SJSA1 (cell line): ENCODE results near the gene APP. TPM values are rescaled to one million over a fixed set of nuclear protein-coding genes. Genes with fewer than 3 reads are reported as not detected.

Source experiments
- DNase-seq, 2 experiments: peaks; one replicate each; pipeline ENCODE4 v3.0.0-alpha.2; 2015 to 2020; ENCODE audit warnings: low spot score in 2 of 2, low read depth in 1 of 2
- H3K27ac ChIP-seq: fragments of 250-450 bp; sonication (Bioruptor Pico); 2 replicates; pipeline ENCODE4 v1.5.1; 2020; ENCODE audit warnings: mild to moderate bottlenecking, moderate library complexity
- H3K27me3 ChIP-seq: fragments of 250-450 bp; sonication (Bioruptor Pico); replicated peaks from 2 replicates; pipeline ENCODE4 v1.5.1; 2020; ENCODE audit warnings: mild to moderate bottlenecking, moderate library complexity
- H3K36me3 ChIP-seq: fragments of 250-450 bp; sonication (Bioruptor Pico); 2 replicates; pipeline ENCODE4 v1.5.1; 2020; ENCODE audit warnings: mild to moderate bottlenecking
- H3K4me1 ChIP-seq: fragments of 250-450 bp; sonication (Bioruptor Pico); replicated peaks from 2 replicates; pipeline ENCODE4 v1.6.1; 2021; ENCODE audit warnings: mild to moderate bottlenecking
- H3K4me3 ChIP-seq: fragments of 250-450 bp; sonication (Bioruptor Pico); 2 replicates; pipeline ENCODE4 v1.5.1; 2020; ENCODE audit warnings: mild to moderate bottlenecking
- H3K9me3 ChIP-seq: fragments of 250-450 bp; sonication (Bioruptor Pico); replicated peaks from 2 replicates; pipeline ENCODE4 v1.5.1; 2020; ENCODE audit warnings: mild to moderate bottlenecking
- total RNA-seq: library from RNA; depleted of rRNA; stranded (reverse); fragments of >200 nt; shearing (Covaris generic); gene quantifications from 2 replicates; pipeline ENCODE4 v1.2.3, GENCODE V29; 2014

APP gene
- total RNA-seq, 1 experiment from 2014 or later, result 221 TPM

DNA sequence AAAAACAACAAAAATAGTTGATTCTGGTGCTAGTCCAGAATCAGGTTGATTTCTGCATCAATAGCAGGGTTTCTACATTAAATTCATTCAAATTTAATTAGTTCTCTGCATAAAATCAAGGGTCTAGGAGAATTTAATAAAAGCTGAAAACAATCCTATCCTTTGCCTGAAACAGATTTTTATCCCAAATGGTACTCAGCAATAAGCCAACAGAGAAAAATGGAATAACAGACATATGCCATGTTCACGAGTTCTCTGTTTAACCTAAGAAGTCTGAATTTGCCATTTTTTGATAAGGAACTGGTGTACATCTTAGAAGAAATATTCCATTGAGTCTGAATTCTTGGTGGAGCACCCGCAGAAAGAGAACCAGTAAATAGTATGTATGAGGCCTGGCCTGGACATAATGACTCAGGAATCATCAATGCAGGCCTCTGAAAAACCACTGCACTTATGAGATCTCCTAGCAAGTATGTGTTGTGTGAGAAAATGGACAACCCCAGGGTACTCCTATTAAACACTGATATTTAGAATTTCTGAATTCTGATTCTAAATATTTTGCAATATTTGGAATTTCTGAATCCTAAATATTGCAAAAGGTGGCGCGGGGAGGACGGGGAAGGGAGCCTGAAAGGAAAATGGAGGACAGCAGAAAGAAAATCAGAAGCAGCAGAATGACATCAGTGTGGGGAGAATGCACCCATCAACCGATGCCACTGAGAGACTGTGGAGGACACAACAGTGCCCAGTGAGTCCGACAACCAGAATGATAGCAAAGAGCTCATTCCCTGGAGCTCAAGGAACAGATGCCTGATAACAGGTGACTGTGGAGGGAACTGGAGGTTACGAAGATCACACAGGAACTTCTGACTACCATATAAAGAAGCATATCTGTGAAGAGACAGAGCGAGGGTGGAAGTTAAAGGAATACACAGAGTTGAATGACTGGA is 97.6 kb downstream of the APP start:
- H3K36me3 ChIP-seq, result no peaks in the 10 kb centered on the region
- H3K4me1 ChIP-seq, result peaks cover 29% of the 10 kb centered on the region
- no peak for DNase-seq
- H3K27me3 ChIP-seq, result no peaks in the 10 kb centered on the region; the same call in 1 of the 2 replicates
- H3K9me3 ChIP-seq, result no peaks in the 10 kb centered on the region
- no peak overlapping the region for H3K27ac ChIP-seq
- no peak overlapping the region for H3K4me3 ChIP-seq

DNA sequence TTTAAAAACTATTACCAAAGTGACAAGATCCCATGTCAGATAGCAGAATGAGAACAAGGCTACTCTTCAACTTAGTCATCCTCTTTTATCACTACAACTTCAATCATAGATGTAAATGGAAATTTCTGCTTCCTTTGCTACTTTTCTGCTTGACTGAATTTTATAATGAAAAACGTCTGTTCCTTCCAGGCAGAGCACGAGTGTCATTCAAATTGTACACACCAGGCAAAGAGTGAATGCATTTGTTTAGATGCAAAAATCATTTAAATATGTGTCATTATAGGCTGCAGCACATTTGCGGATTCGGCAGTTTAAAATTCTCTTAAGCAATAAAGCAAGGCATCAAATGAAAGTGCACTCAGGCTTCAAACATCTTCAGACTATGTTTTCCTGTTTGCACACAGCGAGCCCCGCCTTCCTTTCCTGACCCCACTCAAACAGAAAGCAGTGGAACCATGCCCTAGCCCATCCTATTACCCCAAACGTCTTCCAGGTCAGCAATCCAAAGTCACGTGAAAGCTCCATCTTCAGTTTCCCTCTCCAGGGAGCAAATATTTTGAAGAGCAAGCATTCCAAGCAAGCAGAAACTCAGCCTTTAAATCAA is 99.6 kb downstream of the APP start:
- Histone ChIP-seq H3K27me3 (no peaks in the 10 kb centered on the region; the same call in 1 of the 2 replicates), H3K4me3 (peak overlapping the region; percentile 2; the same call in 1 of the 2 replicates), H3K9me3 (no peaks in the 10 kb centered on the region), H3K4me1 (peaks cover 29% of the 10 kb centered on the region), H3K27ac (peak overlapping the region; percentile 22; the same call in 1 of the 2 replicates), H3K36me3 (no peaks in the 10 kb centered on the region)
- peak in 1 of 2 experiments; percentile 34 for DNase-seq

DNA sequence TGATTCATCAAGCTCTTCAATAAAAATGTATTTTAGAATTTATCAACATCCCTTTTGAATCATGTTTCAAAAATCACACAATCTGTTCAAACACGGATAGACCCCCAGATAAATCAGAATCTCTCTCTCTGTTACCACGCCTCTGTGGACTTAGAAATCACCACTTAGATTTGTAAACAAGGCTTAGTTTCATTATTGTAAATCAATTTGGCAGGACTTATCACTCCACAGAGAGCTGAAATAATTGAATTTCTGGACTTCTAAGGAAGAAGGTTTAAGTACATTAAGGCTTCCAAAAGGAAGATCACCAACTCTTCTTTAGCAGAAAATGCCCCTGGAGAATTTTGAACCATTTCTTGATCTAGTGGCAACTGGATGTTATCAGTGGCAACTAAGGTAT is 100.4 kb downstream of the APP start:
- H3K27me3 ChIP-seq, result no peaks in the 10 kb centered on the region; the same call in 1 of the 2 replicates
- no peak overlapping the region for H3K4me3 ChIP-seq
- DNase-seq, result no peak
- H3K4me1 ChIP-seq, result peaks cover 29% of the 10 kb centered on the region
- H3K9me3 ChIP-seq, result no peaks in the 10 kb centered on the region
- H3K27ac ChIP-seq, result no peak overlapping the region
- H3K36me3 ChIP-seq, result no peaks in the 10 kb centered on the region

DNA sequence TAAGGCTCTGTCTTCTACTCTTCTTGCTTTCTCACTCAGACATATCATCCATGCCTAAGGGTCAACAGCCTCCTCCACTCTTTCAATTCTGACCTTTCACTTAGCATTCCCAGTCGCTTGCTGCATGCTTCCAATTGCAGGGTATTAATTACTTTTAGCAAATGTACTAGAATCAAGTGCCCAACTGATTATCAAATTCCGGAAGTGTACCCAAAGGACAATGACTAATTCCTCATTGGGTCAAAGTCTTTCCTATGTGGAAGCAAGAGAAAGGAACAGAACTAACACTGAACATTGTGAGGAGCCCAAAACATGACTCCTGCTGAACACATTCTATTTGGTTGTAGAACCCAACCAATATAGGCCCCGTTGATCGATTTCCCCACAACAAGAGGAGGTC is 101.8 kb downstream of the APP start:
- H3K27me3 ChIP-seq, result no peaks in the 10 kb centered on the region; the same call in 1 of the 2 replicates
- no peaks in the 10 kb centered on the region for H3K9me3 ChIP-seq
- H3K4me1 ChIP-seq, result peaks cover 29% of the 10 kb centered on the region
- H3K4me3 ChIP-seq, result no peak overlapping the region
- DNase-seq, result no peak
- H3K36me3 ChIP-seq, result no peaks in the 10 kb centered on the region
- no peak overlapping the region for H3K27ac ChIP-seq

DNA sequence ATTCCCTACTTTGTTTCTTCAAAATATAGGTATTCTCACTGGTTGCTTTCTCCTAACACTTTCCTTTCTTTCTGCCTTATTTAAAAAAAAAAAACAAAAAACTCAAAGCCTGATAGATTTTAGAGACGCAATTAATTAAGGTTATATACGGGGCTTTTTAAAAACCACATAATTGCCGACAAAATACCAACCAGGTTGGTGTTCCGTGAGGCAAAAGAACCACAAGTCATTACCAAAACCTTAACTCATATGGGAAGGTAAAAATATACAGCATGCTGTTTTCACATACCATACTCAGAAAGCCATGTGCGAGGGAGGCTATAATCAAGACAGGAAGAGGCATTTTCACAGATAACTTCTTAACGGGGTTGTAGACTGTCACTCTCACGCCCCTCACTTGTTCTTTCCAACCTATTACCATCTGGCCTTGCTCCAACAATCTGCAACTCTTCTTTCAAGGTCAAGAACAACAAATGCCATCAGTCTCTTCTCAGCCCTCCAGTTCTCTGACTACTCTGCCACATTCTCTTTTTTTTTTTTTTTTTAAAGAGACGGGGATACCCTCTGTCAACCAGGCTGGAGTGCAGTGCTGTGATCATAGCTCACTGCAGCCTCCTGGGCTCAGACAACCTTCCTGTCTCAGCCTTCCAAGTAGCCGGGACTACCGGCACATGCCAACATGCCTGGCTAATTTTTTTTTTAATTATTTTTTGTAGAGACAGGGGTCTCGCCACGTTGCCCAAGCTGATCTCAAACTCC is 102.6 kb downstream of the APP start:
- no peak overlapping the region for H3K4me3 ChIP-seq
- H3K4me1 ChIP-seq, result peaks cover 24% of the 10 kb centered on the region
- H3K9me3 ChIP-seq, result no peaks in the 10 kb centered on the region
- DNase-seq, result no peak
- no peak overlapping the region for H3K27ac ChIP-seq
- H3K36me3 ChIP-seq, result no peaks in the 10 kb centered on the region
- no peaks in the 10 kb centered on the region; the same call in 1 of the 2 replicates for H3K27me3 ChIP-seq

DNA sequence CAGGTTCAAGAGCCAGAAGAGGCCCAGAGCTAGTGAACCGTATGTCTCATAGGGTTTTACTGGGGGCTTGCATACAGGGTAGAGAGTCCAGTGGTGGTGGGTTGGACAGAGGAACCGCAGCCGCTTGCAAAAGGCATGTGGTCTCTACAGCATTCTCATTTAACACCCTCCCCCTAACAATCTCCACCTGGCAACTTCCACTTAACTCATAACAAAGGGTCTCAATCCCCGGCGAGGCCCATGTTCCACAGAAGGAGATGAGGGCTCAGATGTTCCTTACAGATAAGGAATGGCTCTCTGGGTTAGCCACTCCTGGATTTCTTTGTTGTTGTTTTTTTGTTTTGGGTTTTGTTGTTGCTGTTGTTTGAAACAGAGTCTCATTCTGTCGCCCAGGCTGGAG is 106.1 kb downstream of the APP start:
- H3K36me3 ChIP-seq, result peaks cover 8% of the 10 kb centered on the region
- H3K27me3 ChIP-seq, result no peaks in the 10 kb centered on the region
- no peak for DNase-seq
- H3K4me1 ChIP-seq, result no peaks in the 10 kb centered on the region
- no peak overlapping the region for H3K27ac ChIP-seq
- no peaks in the 10 kb centered on the region for H3K9me3 ChIP-seq
- no peak overlapping the region for H3K4me3 ChIP-seq

DNA sequence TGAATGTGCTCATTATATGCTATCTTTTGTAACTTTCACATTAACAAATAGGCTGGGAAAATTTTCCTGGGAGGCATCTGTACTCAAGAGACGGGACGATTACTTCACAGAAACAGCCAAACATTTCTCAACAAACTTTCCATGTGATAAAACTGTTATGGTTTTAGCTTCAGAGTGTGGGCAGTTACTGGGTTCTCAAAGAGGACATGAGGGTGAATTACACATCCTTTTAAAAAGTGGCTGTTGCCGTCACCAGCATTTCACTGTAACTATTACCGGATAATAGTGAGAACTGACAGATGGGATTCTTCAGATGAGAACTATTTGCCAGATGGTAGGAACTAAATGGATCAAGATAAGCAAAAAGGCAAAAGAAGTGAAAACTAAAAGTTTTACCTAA is 109.1 kb downstream of the APP start:
- H3K27ac ChIP-seq, result no peak overlapping the region
- DNase-seq, result no peak
- H3K27me3 ChIP-seq, result no peaks in the 10 kb centered on the region

DNA sequence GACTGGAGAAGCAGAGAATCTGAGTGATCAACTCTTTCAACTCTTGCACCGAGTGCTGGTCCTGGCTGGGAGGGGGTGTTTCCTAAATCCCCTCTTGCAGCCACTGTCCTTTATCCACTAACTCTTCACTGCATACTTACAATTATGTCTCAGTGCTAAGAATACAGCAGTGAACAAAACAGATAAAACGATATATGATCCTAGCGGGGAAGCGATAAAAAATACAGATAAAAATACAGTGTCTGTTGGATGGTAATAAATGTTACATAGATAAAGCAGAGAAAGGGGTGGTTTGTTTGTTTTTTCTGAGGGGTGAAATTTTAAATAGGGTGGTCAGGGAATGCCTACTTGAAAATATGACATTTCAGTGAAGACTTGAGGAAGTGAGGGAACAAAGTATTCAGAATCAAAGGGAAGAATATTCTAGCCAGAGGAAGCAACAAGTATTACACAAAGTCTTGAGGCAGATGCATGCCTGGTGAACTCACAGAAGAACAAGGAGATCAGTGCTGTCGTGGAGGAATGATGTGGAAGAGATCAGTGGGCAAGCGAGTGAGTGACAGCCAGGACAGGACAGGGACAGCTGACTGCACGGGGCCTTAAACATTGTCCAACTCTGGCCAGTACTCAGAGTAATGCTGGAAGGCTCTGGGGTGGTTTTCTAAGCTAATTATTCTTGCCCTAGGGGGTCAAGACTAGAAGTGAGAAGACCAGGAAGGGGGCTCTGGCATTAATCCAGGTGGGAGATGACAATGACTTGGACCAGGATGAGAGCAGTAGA is 110.0 kb downstream of the APP start:
- no peak overlapping the region for H3K27ac ChIP-seq
- H3K27me3 ChIP-seq, result no peaks in the 10 kb centered on the region
- no peaks in the 10 kb centered on the region for H3K4me1 ChIP-seq
- no peaks in the 10 kb centered on the region for H3K9me3 ChIP-seq
- peaks cover 8% of the 10 kb centered on the region for H3K36me3 ChIP-seq
- H3K4me3 ChIP-seq, result no peak overlapping the region
- no peak for DNase-seq

More for the DNA sequence above, 109.1 kb downstream of the APP start:
- H3K4me1 ChIP-seq, result no peaks in the 10 kb centered on the region
- peaks cover 8% of the 10 kb centered on the region for H3K36me3 ChIP-seq
- no peak overlapping the region for H3K4me3 ChIP-seq
- no peaks in the 10 kb centered on the region for H3K9me3 ChIP-seq

DNA sequence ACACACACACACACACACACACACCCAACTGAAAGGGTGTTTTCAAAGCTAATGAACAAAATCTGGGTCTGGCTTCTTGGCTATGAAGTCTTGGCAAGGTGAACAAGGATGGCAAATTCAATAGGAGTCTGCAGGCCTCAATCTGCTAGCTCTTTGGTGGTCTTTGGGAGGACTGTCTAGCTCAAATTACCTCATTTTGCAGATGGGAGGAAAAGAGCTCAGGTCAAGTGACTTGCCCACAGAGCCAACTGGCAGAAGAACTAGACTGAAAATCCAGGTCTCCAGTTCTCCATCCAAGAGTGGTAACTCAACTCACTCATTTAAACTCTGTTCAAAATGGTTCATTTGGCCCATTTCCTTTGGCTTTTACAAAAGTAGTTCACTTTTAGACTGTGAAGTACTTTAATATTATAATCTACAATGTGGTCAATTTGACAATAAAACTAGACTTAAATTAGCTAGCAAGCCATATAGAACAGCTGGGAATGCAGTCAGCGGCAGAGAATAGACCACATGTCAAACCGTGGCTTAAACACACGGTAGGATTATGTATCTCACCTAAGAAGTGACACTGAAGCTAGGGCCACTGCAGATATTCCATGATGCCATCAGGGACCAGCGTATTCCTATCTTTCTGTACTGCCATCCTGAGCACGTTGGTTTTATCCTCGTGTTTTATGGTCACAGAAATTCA is 112.9 kb downstream of the APP start:
- Histone ChIP-seq H3K4me1 (no peaks in the 10 kb centered on the region), H3K27ac (no peak overlapping the region), H3K9me3 (no peaks in the 10 kb centered on the region), H3K4me3 (no peak overlapping the region), H3K36me3 (peaks cover 8% of the 10 kb centered on the region), H3K27me3 (no peaks in the 10 kb centered on the region)
- DNase-seq, result no peak

DNA sequence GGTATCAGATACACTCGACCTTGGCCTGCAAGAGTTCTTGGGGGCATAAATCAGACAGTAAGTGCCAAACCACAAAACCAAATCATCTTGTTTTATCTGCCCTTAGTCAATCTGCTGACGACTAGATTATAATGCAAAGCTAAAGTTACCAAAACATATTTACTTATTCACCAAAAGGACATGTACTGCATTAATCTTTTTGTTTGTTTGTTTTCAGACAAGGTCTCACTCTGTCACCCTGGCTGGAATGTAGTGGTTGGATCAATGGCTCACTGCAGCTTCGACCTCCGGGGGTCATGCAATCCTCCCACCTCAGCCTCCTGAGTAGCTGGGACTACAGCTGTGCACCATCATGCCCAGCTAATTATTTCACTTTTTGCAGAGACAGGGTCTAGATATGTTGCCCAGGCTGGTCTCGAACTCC is 114.7 kb downstream of the APP start:
- no peaks in the 10 kb centered on the region for H3K4me1 ChIP-seq
- no peak for DNase-seq

DNA sequence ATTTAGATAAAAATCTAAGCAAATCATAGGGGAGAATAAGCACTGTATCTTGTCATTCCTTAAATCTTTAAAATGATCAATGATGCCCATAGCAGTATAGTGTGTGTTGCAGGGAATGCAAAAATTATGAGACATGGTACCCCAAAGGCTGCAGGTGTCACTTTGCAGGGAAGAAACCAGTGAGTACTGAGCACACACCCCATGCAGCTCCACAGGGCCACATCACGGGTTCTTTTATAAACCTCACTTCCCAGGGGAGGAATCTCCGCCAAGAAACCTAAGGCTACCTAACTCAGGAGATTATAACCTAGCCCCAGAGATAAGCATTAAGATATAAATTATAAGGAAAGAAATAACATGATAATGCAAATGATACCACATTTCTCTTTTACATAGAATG is 115.6 kb downstream of the APP start:
- Histone ChIP-seq H3K9me3 (no peaks in the 10 kb centered on the region), H3K27me3 (no peaks in the 10 kb centered on the region), H3K36me3 (peaks cover 11% of the 10 kb centered on the region; the same call in 1 of the 2 replicates), H3K27ac (no peak overlapping the region), H3K4me1 (no peaks in the 10 kb centered on the region), H3K4me3 (no peak overlapping the region)
- DNase-seq, result no peak

More for the DNA sequence above, 114.7 kb downstream of the APP start:
- no peak overlapping the region for H3K27ac ChIP-seq
- H3K27me3 ChIP-seq, result no peaks in the 10 kb centered on the region
- H3K4me3 ChIP-seq, result no peak overlapping the region
- H3K36me3 ChIP-seq, result peaks cover 6% of the 10 kb centered on the region
- no peaks in the 10 kb centered on the region for H3K9me3 ChIP-seq

DNA sequence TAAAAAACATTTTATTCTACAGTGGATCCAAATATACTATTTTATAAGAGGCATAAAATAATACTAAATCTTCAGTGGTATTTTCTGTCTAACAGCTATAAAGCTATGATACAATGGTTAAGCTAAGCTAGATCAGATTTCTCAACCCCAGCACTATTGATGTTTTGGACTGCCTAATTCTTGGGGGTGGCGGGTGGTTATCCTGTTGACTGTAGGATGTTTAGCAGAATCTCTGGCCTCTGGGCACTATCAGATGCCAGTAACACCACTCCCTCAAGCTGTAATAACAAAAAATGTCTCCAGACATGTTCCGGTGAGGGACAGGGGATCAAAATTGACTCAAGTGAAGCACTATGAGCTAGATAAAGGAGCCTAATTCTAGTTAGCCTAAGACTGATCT is 118.5 kb downstream of the APP start:
- no peaks in the 10 kb centered on the region for H3K9me3 ChIP-seq

More for the DNA sequence above, 118.5 kb downstream of the APP start:
- H3K27me3 ChIP-seq, result no peaks in the 10 kb centered on the region
- H3K27ac ChIP-seq, result no peak overlapping the region
- no peaks in the 10 kb centered on the region for H3K4me1 ChIP-seq
- H3K36me3 ChIP-seq, result peaks cover 25% of the 10 kb centered on the region
- no peak for DNase-seq
- H3K4me3 ChIP-seq, result no peak overlapping the region
